H7 (cell line): ENCODE measurements around the gene MPHOSPH10. TPM values are rescaled to one million over a fixed set of nuclear protein-coding genes. Genes with fewer than 3 reads are reported as not detected.
A peak's percentile ranks its signal among the peaks of the same experiment; 100 is the strongest.
"Not testable (repeated sequence)": the region's sequence is repeated elsewhere in the genome, so short reads cannot be mapped to it uniquely, and the experiment has no call there.

Source experiments
- DNase-seq: peaks from one replicate; pipeline ENCODE4 v3.0.0; 2012
- H3K27me3 ChIP-seq: 2 replicates; pipeline ENCODE4 v1.6.0; 2011; ENCODE audit warnings: mild to moderate bottlenecking, low read length; ENCODE audit not compliant: control insufficient read depth, insufficient read depth
- H3K36me3 ChIP-seq: replicated peaks from 2 replicates; pipeline ENCODE4 v1.5.1; 2011; ENCODE audit warnings: low read length; ENCODE audit not compliant: control insufficient read depth, insufficient read depth
- H3K4me3 ChIP-seq: 2 replicates; pipeline ENCODE4 v1.5.1; 2011; ENCODE audit warnings: low read depth, mild to moderate bottlenecking, control low read depth, low read length, moderate library complexity; ENCODE audit not compliant: insufficient read depth
- total RNA-seq: library from RNA; depleted of rRNA; stranded (reverse); fragments of >200 nt; shearing (Covaris generic); gene quantifications from 2 replicates; pipeline ENCODE4 v1.2.3, GENCODE V29; 2014; rRNA removed

The MPHOSPH10 gene
- total RNA-seq, 1 experiment from 2014 or later, result 12.5 TPM

- not testable (repeated sequence) for H3K36me3 ChIP-seq, H3K27me3 ChIP-seq, H3K4me3 ChIP-seq, DNase-seq
These were observed 48.4 kb downstream of the MPHOSPH10 start for GRCh38 chr2:71178836-71179235.

- Histone ChIP-seq H3K36me3 (no peaks in the 10 kb centered on the region), H3K27me3 (no peaks in the 10 kb centered on the region), H3K4me3 (no peak overlapping the region)
- no peak for DNase-seq
These were observed 50.9 kb downstream of the MPHOSPH10 start for GRCh38 chr2:71181316-71181715.

GRCh38 chr2:71183306-71184115 lies 53.1 kb downstream of the MPHOSPH10 start:
- DNase-seq, H3K36me3 ChIP-seq, H3K4me3 ChIP-seq, H3K27me3 ChIP-seq: not testable (repeated sequence)

- H3K4me3 ChIP-seq, result no peak overlapping the region
- peak; percentile 25 for DNase-seq
- no peaks in the 10 kb centered on the region for H3K36me3 ChIP-seq
- H3K27me3 ChIP-seq, result no peaks in the 10 kb centered on the region
These were observed 56.5 kb downstream of the MPHOSPH10 start for GRCh38 chr2:71186973-71187372.

GRCh38 chr2:71187589-71187988 lies 57.2 kb downstream of the MPHOSPH10 start:
- Histone ChIP-seq H3K27me3 (no peaks in the 10 kb centered on the region), H3K4me3 (no peak overlapping the region), H3K36me3 (no peaks in the 10 kb centered on the region)
- DNase-seq, result no peak

- H3K4me3 ChIP-seq, result no peak overlapping the region
- DNase-seq, result no peak
- no peaks in the 10 kb centered on the region for H3K36me3 ChIP-seq
- H3K27me3 ChIP-seq, result no peaks in the 10 kb centered on the region
These were observed 60.5 kb downstream of the MPHOSPH10 start for GRCh38 chr2:71190656-71191569.

- no peak for DNase-seq
- Histone ChIP-seq H3K36me3 (no peaks in the 10 kb centered on the region), H3K27me3 (no peaks in the 10 kb centered on the region), H3K4me3 (no peak overlapping the region)
These were observed 61.1 kb downstream of the MPHOSPH10 start for GRCh38 chr2:71191570-71191943.

Other genes with a start within 250 kb of the MPHOSPH10 start
- not detected in 2 replicates for gene VAX2, start 230.1 kb upstream of the MPHOSPH10 start, total RNA-seq
- gene ATP6V1B1, start 194.7 kb upstream of the MPHOSPH10 start, total RNA-seq, result 0.14 TPM in 1 of 2 replicates, not detected in the other
- not detected in 2 replicates for gene ANKRD53, start 152.0 kb upstream of the MPHOSPH10 start, total RNA-seq
- 13.4 and 13.5 TPM in 2 replicates for gene TEX261, start 135.8 kb upstream of the MPHOSPH10 start, total RNA-seq
- 40.9 and 51.7 TPM in 2 replicates for gene NAGK, start 62.0 kb upstream of the MPHOSPH10 start, total RNA-seq
- gene MCEE, start 405 bp upstream of the MPHOSPH10 start, total RNA-seq, result 11.2 and 18.4 TPM in 2 replicates
- 3.7 and 5.7 TPM in 2 replicates for gene PAIP2B, start 96.5 kb downstream of the MPHOSPH10 start, total RNA-seq
- gene ZNF638, start 201.1 kb downstream of the MPHOSPH10 start, total RNA-seq, result 101 and 134 TPM in 2 replicates